IMR-90 (cell line): ENCODE data around the gene RNF11. TPM values are rescaled to one million over a fixed set of nuclear protein-coding genes. Genes with fewer than 3 reads are reported as not detected.

Experiments used
- ATAC-seq: fragments of 200-7000 bp; cut with Tn5 transposase; 2 replicates; pipeline ENCODE4 v1.9.1; 2020; ENCODE audit warnings: low read depth, mild to moderate bottlenecking, moderate library complexity
- BruUV-seq: library from RNA; stranded (reverse); fragments of 400-500 nt; replicated peaks from 2 replicates; lab custom pipeline; 2021; lab: Mats Ljungman, UMichigan
- CTCF ChIA-PET: fragments of 300-600 bp; formaldehyde crosslinking; extraction: SDS; loops from one replicate; lab custom pipeline; 2021; ENCODE audit warnings: antibody characterized with exemption; lab: Yijun Ruan, JAX
- POLR2A ChIA-PET: fragments of 300-600 bp; sonication (Branson Sonifier 250); formaldehyde crosslinking; loops from one replicate; lab custom pipeline; 2022; ENCODE audit warnings: antibody characterized with exemption; ENCODE audit not compliant: unreplicated experiment; lab: Charles Lee
- DNase-seq: peaks from one replicate; pipeline ENCODE4 v3.0.0; 2013
- H2AFZ ChIP-seq: replicated peaks from 2 replicates; pipeline ENCODE3; 2013; ENCODE audit warnings: low read length, mild to moderate bottlenecking; ENCODE audit not compliant: poor library complexity
- H2AK5ac ChIP-seq: 2 replicates; pipeline ENCODE4 v1.6.1; 2013; ENCODE audit warnings: low read depth, low read length, inconsistent platforms
- H2AK9ac ChIP-seq: replicated peaks from 2 replicates; pipeline ENCODE3; 2013; ENCODE audit warnings: mild to moderate bottlenecking, low read depth, low read length, moderate library complexity; ENCODE audit not compliant: poor library complexity
- H2BK120ac ChIP-seq: 2 replicates; pipeline ENCODE4 v1.6.1; 2013; ENCODE audit warnings: low read depth, low read length, inconsistent platforms
- H2BK15ac ChIP-seq: 3 replicates; pipeline ENCODE4 v1.6.1; 2013; ENCODE audit warnings: low read depth, low read length, inconsistent platforms
- H2BK20ac ChIP-seq: 2 replicates; pipeline ENCODE4 v1.6.1; 2013; ENCODE audit warnings: low read depth, mild to moderate bottlenecking, inconsistent platforms, low read length, moderate library complexity
- H2BK5ac ChIP-seq: 2 replicates; pipeline ENCODE4 v1.6.1; 2013; ENCODE audit warnings: mild to moderate bottlenecking, low read depth, low read length, inconsistent platforms; ENCODE audit not compliant: poor library complexity, severe bottlenecking
- H3K14ac ChIP-seq: replicated peaks from 2 replicates; pipeline ENCODE4 v1.6.1; 2013; ENCODE audit warnings: low read depth, low read length, inconsistent platforms
- H3K18ac ChIP-seq: 2 replicates; pipeline ENCODE4 v1.6.1; 2013; ENCODE audit warnings: low read depth, low read length, control low read depth
- H3K23ac ChIP-seq: 2 replicates; pipeline ENCODE4 v1.6.1; 2013; ENCODE audit warnings: low read depth, low read length, inconsistent platforms
- H3K27ac ChIP-seq: 2 replicates; pipeline ENCODE4 v1.5.1; 2013; ENCODE audit warnings: mild to moderate bottlenecking, control low read depth, low read length; ENCODE audit not compliant: insufficient read depth
- H3K27me3 ChIP-seq: 2 replicates; pipeline ENCODE4 v1.6.1; 2013; ENCODE audit warnings: low read length; ENCODE audit not compliant: control insufficient read depth, insufficient read depth
- H3K36me3 ChIP-seq: 2 replicates; pipeline ENCODE4 v1.6.1; 2013; ENCODE audit warnings: low read length, mixed read lengths; ENCODE audit not compliant: control insufficient read depth, insufficient read depth
- H3K4ac ChIP-seq: 2 replicates; pipeline ENCODE4 v1.6.1; 2013; ENCODE audit warnings: low read depth, low read length, inconsistent platforms
- H3K4me1 ChIP-seq: 2 replicates; pipeline ENCODE4 v1.6.1; 2013; ENCODE audit warnings: low read length, mixed read lengths; ENCODE audit not compliant: control insufficient read depth, insufficient read depth
- H3K4me2 ChIP-seq: 2 replicates; pipeline ENCODE4 v1.6.1; 2013; ENCODE audit warnings: low read depth, mild to moderate bottlenecking, control low read depth, low read length, moderate library complexity
- H3K4me3 ChIP-seq: 2 replicates; pipeline ENCODE4 v1.5.1; 2013; ENCODE audit warnings: low read depth, mild to moderate bottlenecking, control low read depth, low read length, moderate library complexity; ENCODE audit not compliant: insufficient read depth
- H3K56ac ChIP-seq: 2 replicates; pipeline ENCODE4 v1.6.1; 2013; ENCODE audit warnings: low read length, inconsistent platforms; ENCODE audit not compliant: insufficient read depth; ENCODE audit errors: extremely low read depth
- H3K79me1 ChIP-seq, 2 experiments: 2 replicates each; pipeline ENCODE4 v1.6.1; 2013; ENCODE audit warnings: low read length in 2 of 2, inconsistent platforms in 1 of 2, low read depth in 1 of 2
- H3K9ac ChIP-seq: 2 replicates; pipeline ENCODE4 v1.6.1; 2013; ENCODE audit warnings: low read depth, low read length, control low read depth
- H3K9me1 ChIP-seq: 2 replicates; pipeline ENCODE4 v1.6.1; 2013; ENCODE audit warnings: low read length, inconsistent platforms; ENCODE audit not compliant: insufficient read depth
- H3K9me3 ChIP-seq: 2 replicates; pipeline ENCODE4 v1.6.1; 2013; ENCODE audit warnings: low read length; ENCODE audit not compliant: control insufficient read depth, insufficient read depth
- H4K20me1 ChIP-seq: 2 replicates; pipeline ENCODE4 v1.6.1; 2013; ENCODE audit warnings: low read length, inconsistent platforms; ENCODE audit not compliant: insufficient read depth
- H4K5ac ChIP-seq: 2 replicates; pipeline ENCODE4 v1.6.1; 2013; ENCODE audit warnings: mild to moderate bottlenecking, low read depth, low read length, control low read depth
- H4K8ac ChIP-seq, 2 experiments: 2 replicates each; pipeline ENCODE4 v1.6.1; 2013; ENCODE audit warnings: low read depth in 2 of 2, low read length in 2 of 2, control low read depth in 1 of 2, inconsistent platforms in 1 of 2
- H4K91ac ChIP-seq: 2 replicates; pipeline ENCODE4 v1.6.1; 2013; ENCODE audit warnings: low read depth, low read length, inconsistent platforms; ENCODE audit not compliant: insufficient read depth
- BHLHE40 ChIP-seq: fragments of 150-350 bp; IDR thresholded peaks from 2 replicates; pipeline ENCODE4 v1.6.1; 2016; ENCODE audit warnings: mild to moderate bottlenecking, low read depth, low read length
- CEBPB ChIP-seq: IDR thresholded peaks from 2 replicates; pipeline ENCODE4 v1.6.1; 2012; ENCODE audit warnings: low read depth, low read length, improper control_type of control experiment
- MAFK ChIP-seq: IDR thresholded peaks from 2 replicates; pipeline ENCODE4 v1.6.1; 2012; ENCODE audit warnings: low read depth, low read length, improper control_type of control experiment
- MAZ ChIP-seq: IDR thresholded peaks from 2 replicates; pipeline ENCODE4 v1.6.1; 2012; ENCODE audit warnings: low read depth, mild to moderate bottlenecking, low read length, improper control_type of control experiment, moderate library complexity, borderline replicate concordance
- MXI1 ChIP-seq: IDR thresholded peaks from 2 replicates; pipeline ENCODE4 v1.6.1; 2012; ENCODE audit warnings: low read depth, mild to moderate bottlenecking, low read length, moderate library complexity, borderline replicate concordance
- POLR2A ChIP-seq: IDR thresholded peaks from 2 replicates; pipeline ENCODE4 v1.6.1; 2012; ENCODE audit warnings: mild to moderate bottlenecking, low read depth, low read length
- RCOR1 ChIP-seq: IDR thresholded peaks from 2 replicates; pipeline ENCODE4 v1.6.1; 2012; ENCODE audit warnings: mild to moderate bottlenecking, low read length, improper control_type of control experiment; ENCODE audit not compliant: insufficient replicate concordance
- SMC3 ChIP-seq: fragments of 150-350 bp; IDR thresholded peaks from 2 replicates; pipeline ENCODE4 v1.6.1; 2016; ENCODE audit warnings: low read depth, mild to moderate bottlenecking, antibody characterized with exemption, low read length, moderate library complexity
- USF2 ChIP-seq: fragments of 150-350 bp; IDR thresholded peaks from 2 replicates; pipeline ENCODE4 v1.6.1; 2017; ENCODE audit warnings: mild to moderate bottlenecking, antibody characterized with exemption, low read length, low read depth
- WGBS, 2 experiments: methylation state at CpG; one replicate each; pipeline versions ENCODE4 v1.1.5 to v1.1.7; 2013; ENCODE audit warnings: missing lambda C conversion rate in 2 of 2; ENCODE audit not compliant: insufficient read length in 1 of 2; ENCODE audit errors: extremely low coverage in 2 of 2; 5-methylcytosine and 5-hydroxymethylcytosine counted together
- dilution Hi-C: fragments of 300-500 bp; cut with HindIII; formaldehyde crosslinking; loops from one replicate; pipeline ENCODE4 v1.14.3; 2018; ENCODE audit warnings: low sequenced_read_pairs; ENCODE audit not compliant: unreplicated experiment
- in situ Hi-C: fragments of 300-500 bp; cut with MboI; formaldehyde crosslinking; loops from 3 replicates; pipeline ENCODE4 v1.14.3; 2019; ENCODE audit warnings: low sequenced_read_pairs, inconsistent platforms, mixed read lengths
- intact Hi-C: fragments of 100-400 bp; cut with micrococcal nuclease; formaldehyde crosslinking; loops from 2 replicates; pipeline ENCODE4 v1.10.0; 2022
- polyA plus RNA-seq, 3 experiments: library from polyadenylated mRNA; depleted of rRNA; stranded (reverse); fragments of >200 nt; gene quantifications; 2 replicates each; pipeline ENCODE4 v1.2.3, GENCODE V29; 2012; ENCODE audit warnings: low replicate concordance in 1 of 3
- total RNA-seq: library from RNA; depleted of rRNA; stranded (reverse); fragments of >200 nt; gene quantifications from 2 replicates; pipeline ENCODE4 v1.2.3, GENCODE V29; 2012
- TF ChIP-seq, protein P1 (sequence below): conservative IDR thresholded peaks from 2 replicates; pipeline ENCODE4 v1.5.1; 2012; ENCODE audit warnings: mild to moderate bottlenecking, low read depth, low read length, improper control_type of control experiment

The RNF11 gene
- total and polyA plus RNA-seq, 2 of the 4 experiments (the other 2 are of a cell fraction): 63.3 to 64.1 TPM

DNA sequence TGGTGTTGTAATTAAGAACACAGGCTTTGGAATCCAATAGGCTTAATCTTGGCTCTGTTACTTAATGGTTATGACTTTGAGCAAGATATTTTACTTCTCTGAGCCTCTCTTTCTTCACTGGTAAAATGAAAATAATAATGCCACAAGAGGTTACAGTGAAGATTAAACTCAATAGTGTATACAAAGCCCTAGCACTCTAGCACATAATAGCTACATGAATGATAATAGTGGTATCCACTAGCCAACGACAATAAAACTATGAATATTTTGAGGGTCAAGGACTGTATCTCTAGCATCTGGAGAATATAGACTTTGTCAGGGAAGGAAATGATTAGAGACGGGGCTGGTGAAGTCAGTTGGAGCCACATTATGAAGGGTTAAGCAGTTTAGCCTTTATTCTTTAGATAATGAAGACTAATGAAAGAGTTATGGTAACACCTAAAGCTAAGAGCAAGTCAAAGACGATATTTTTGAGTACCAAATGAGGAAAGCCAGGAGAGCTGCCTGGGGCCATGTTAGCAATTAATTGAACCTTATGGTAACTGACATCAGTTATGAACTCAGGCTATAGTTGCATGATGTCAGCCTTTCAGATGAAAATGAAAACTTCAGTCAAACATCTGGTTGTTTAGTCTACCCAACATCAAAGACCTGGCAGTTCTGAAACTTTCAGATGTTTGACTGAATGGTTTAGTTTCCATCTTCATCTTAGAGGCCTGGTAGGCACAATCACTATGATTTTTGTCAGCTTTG, 32.8 kb upstream of the RNF11 start:
- Histone ChIP-seq H3K79me1 (no peaks in the 10 kb centered on the region), H2AFZ (no peak overlapping the region), H4K20me1 (no peaks in the 10 kb centered on the region), H3K9me1 (no peaks in the 10 kb centered on the region), H2BK15ac (no peak overlapping the region), H3K56ac (no peak overlapping the region), H3K27me3 (no peaks in the 10 kb centered on the region), H3K9ac (no peak overlapping the region), H2BK120ac (no peak overlapping the region), H2BK5ac (no peak overlapping the region), H3K4me3 (no peak overlapping the region), H3K9me3 (no peaks in the 10 kb centered on the region), H3K23ac (no peak overlapping the region), H4K91ac (no peak overlapping the region), H3K4me2 (no peak overlapping the region), H3K4me1 (no peaks in the 10 kb centered on the region), H2AK5ac (no peak overlapping the region), H4K8ac (no peak overlapping the region), H2AK9ac (no peak overlapping the region), H3K14ac (no peak overlapping the region), H3K27ac (no peak overlapping the region), H3K36me3 (no peaks in the 10 kb centered on the region), H3K4ac (no peak overlapping the region), H2BK20ac (no peak overlapping the region), H3K18ac (no peak overlapping the region), H4K5ac (no peak overlapping the region)
- intact Hi-C loops: no loop called here
- BruUV-seq: no TSS peak
- TF ChIP-seq MXI1: no peak
- TF ChIP-seq CEBPB: no peak
- TF ChIP-seq, protein P1, sequence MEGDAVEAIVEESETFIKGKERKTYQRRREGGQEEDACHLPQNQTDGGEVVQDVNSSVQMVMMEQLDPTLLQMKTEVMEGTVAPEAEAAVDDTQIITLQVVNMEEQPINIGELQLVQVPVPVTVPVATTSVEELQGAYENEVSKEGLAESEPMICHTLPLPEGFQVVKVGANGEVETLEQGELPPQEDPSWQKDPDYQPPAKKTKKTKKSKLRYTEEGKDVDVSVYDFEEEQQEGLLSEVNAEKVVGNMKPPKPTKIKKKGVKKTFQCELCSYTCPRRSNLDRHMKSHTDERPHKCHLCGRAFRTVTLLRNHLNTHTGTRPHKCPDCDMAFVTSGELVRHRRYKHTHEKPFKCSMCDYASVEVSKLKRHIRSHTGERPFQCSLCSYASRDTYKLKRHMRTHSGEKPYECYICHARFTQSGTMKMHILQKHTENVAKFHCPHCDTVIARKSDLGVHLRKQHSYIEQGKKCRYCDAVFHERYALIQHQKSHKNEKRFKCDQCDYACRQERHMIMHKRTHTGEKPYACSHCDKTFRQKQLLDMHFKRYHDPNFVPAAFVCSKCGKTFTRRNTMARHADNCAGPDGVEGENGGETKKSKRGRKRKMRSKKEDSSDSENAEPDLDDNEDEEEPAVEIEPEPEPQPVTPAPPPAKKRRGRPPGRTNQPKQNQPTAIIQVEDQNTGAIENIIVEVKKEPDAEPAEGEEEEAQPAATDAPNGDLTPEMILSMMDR: no peak
- TF ChIP-seq BHLHE40: no peak
- no peak for TF ChIP-seq USF2
- no peak for TF ChIP-seq MAZ
- TF ChIP-seq POLR2A: no peak
- no peak for TF ChIP-seq MAFK
- no peak for TF ChIP-seq RCOR1
- no peak for TF ChIP-seq SMC3
- in situ Hi-C loops: no loop called here
- ChIA-PET POLR2A (no interaction called here), CTCF (interaction anchor here (0.9 kb wide), 1 partner anchor 12 kb away, joined by 3 read pairs; no protein-coding TSS in a partner anchor)
- ATAC-seq (no peak), DNase-seq (no peak)
- 10% methylated on average over 2 of the region's 3 CpGs; no CpG with 5 or more reads in 1 of the 2 experiments for WGBS, 2 experiments
- dilution Hi-C loops: no loop called here
